Measurements from ENCODE around the gene FHIT. TPM values are rescaled to one million over a fixed set of nuclear protein-coding genes. Genes with fewer than 3 reads are reported as not detected.

Gene FHIT
- total RNA-seq, 1 donor from 2014 or later: 20.2 TPM

DNA sequence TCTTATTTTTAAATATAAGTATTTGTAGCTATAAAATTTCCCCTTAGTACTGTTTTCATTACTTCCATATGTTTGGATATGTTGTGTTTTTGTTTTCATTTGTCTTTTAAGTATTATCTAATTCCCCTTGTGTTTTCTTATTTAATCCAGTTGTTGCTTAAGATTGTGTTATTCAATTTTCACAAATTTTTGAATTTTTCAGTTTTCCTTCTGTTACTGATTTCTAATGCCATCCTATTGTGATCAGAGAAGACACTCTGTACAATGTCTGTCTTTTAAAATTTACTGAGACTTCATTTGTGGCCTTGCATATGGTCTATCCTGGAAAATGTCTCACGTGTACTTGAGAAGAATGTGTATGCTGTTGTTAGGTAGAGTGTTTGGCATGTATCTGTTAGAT lies 1405.9 kb downstream of the FHIT start:
- Mint-ChIP-seq H3K9me3 (ENCODE audit: unreplicated experiment) (no peaks in the 10 kb centered on the region), H3K4me1 (ENCODE audit: unreplicated experiment) (no peaks in the 10 kb centered on the region)
- TF ChIP-seq, protein P1, sequence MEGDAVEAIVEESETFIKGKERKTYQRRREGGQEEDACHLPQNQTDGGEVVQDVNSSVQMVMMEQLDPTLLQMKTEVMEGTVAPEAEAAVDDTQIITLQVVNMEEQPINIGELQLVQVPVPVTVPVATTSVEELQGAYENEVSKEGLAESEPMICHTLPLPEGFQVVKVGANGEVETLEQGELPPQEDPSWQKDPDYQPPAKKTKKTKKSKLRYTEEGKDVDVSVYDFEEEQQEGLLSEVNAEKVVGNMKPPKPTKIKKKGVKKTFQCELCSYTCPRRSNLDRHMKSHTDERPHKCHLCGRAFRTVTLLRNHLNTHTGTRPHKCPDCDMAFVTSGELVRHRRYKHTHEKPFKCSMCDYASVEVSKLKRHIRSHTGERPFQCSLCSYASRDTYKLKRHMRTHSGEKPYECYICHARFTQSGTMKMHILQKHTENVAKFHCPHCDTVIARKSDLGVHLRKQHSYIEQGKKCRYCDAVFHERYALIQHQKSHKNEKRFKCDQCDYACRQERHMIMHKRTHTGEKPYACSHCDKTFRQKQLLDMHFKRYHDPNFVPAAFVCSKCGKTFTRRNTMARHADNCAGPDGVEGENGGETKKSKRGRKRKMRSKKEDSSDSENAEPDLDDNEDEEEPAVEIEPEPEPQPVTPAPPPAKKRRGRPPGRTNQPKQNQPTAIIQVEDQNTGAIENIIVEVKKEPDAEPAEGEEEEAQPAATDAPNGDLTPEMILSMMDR (IDR thresholded peaks at IDR 0.05; ENCODE audit: unreplicated experiment): no peak

DNA sequence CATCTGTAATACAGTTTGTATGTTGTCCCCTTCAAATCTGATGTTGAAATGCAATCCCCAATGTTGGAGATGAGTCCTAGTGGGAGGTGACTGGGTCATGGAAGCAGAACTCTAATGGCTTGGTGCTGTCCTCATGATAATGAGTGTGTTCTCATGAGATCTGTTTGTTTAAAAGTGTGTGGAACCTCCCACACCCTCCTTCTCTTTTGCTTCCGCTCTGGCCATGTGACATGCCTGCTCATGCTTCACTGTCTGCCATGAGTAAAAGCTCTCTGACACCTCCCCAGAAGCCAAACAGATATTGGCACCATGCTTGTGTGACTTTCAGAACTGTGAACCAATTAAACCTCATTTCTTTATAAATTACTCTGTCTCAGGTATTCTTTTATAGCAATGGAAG lies 1407.4 kb downstream of the FHIT start:
- Mint-ChIP-seq H3K27ac (ENCODE audit: unreplicated experiment) (no peak overlapping the region), H3K27me3 (ENCODE audit: unreplicated experiment) (no peaks in the 10 kb centered on the region), H3K9me3 (ENCODE audit: unreplicated experiment) (no peaks in the 10 kb centered on the region), H3K36me3 (ENCODE audit: low read depth, unreplicated experiment) (no peaks in the 10 kb centered on the region), H3K4me1 (ENCODE audit: unreplicated experiment) (peaks cover 2% of the 10 kb centered on the region), H3K4me3 (ENCODE audit: unreplicated experiment) (no peak overlapping the region)
- DNase-seq (ENCODE audit: low spot score): no peak
- TF ChIP-seq, protein P1 (IDR thresholded peaks at IDR 0.05; ENCODE audit: unreplicated experiment): no peak

More for the DNA sequence above, 1405.9 kb downstream of the FHIT start:
- no peak overlapping the region for H3K27ac Mint-ChIP-seq (ENCODE audit: unreplicated experiment)
- no peak for DNase-seq (ENCODE audit: low spot score)
- H3K36me3 Mint-ChIP-seq (ENCODE audit: low read depth, unreplicated experiment): no peaks in the 10 kb centered on the region
- no peaks in the 10 kb centered on the region for H3K27me3 Mint-ChIP-seq (ENCODE audit: unreplicated experiment)
- no peak overlapping the region for H3K4me3 Mint-ChIP-seq (ENCODE audit: unreplicated experiment)

DNA sequence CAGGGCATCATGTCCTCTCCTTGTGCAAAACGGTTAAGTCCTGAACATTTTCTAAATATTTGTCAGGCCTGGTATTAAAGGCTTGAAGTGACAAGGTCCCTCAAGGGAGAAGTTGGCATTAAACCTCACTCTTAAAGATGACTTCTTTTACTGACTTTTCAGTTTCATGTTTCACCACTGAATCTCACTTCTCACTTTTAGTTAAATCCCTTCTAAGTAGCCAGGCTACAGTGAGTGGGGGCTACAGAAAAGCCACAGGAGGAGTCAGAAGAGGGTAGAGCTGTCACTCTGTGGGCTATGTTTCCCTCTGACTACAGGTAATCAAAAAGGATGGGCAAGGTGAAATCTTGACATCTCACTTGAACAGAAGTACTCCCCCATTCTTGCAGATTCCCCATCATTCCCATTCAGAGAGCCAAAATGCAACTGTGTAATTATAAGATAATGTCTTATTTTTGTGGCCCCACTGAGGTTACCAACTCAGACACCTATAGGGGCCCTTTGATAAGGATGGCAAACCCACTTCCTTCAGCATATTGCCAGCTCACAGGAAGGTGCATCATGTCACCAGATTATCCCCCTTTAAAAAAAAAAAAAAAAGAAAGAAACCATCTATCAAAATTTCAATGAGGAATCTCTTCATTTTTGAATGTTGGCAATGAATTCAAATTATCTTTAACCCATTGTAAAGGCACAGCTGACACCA lies 1411.3 kb downstream of the FHIT start:
- Mint-ChIP-seq H3K4me1 (ENCODE audit: unreplicated experiment) (peaks cover 2% of the 10 kb centered on the region), H3K27ac (ENCODE audit: unreplicated experiment) (no peak overlapping the region), H3K9me3 (ENCODE audit: unreplicated experiment) (no peaks in the 10 kb centered on the region)

DNA sequence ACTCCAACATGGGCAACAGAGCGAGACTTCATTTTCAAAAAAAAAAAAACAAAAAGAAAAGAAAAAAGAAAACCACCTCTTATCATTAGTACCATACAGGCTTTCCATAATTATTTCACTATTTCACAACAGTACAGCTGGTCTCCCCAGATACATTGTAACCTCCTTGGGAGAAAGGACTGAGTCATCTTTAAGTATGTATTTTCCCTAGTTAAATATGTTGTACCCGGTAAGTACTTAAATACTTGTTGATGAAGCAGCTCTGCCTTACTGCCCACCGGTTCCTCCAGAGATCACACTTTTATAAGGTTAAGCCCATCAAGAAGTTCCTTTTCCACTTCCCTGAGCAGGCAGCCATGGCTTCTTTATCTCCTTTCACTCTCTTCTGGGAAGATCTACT lies 1412.0 kb downstream of the FHIT start:
- TF ChIP-seq, protein P1 (IDR thresholded peaks at IDR 0.05; ENCODE audit: unreplicated experiment): no peak
- no peaks in the 10 kb centered on the region for H3K9me3 Mint-ChIP-seq (ENCODE audit: unreplicated experiment)
- peaks cover 2% of the 10 kb centered on the region for H3K27me3 Mint-ChIP-seq (ENCODE audit: unreplicated experiment)
- no peak overlapping the region for H3K27ac Mint-ChIP-seq (ENCODE audit: unreplicated experiment)
- peaks cover 2% of the 10 kb centered on the region for H3K4me1 Mint-ChIP-seq (ENCODE audit: unreplicated experiment)
- no peak overlapping the region for H3K4me3 Mint-ChIP-seq (ENCODE audit: unreplicated experiment)
- no peak for DNase-seq (ENCODE audit: low spot score)
- no peaks in the 10 kb centered on the region for H3K36me3 Mint-ChIP-seq (ENCODE audit: low read depth, unreplicated experiment)

More for the DNA sequence above, 1411.3 kb downstream of the FHIT start:
- Mint-ChIP-seq H3K27me3 (ENCODE audit: unreplicated experiment) (peaks cover 2% of the 10 kb centered on the region), H3K36me3 (ENCODE audit: low read depth, unreplicated experiment) (no peaks in the 10 kb centered on the region), H3K4me3 (ENCODE audit: unreplicated experiment) (no peak overlapping the region)
- TF ChIP-seq, protein P1 (IDR thresholded peaks at IDR 0.05; ENCODE audit: unreplicated experiment): no peak
- DNase-seq (ENCODE audit: low spot score): no peak

DNA sequence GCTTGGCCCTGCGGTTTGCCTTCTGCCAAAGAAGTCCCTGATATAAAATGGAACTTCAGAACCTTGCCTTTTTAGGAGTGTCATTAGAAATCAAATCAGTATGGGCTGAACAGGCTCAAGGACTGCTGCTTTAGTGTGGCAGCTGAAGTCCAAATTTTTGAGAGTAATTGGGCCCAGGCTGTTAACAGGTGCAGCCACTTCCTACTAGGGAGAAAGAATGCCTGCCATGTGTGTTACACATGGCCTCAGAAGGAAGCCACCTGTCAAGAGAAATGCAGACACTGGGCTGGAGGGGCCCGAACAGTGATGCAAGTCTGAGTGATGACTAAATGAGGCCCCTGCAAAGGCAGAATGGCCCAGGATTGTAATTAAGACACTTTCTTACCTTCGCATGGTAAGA lies 1414.7 kb downstream of the FHIT start:
- TF ChIP-seq, protein P1 (IDR thresholded peaks at IDR 0.05; ENCODE audit: unreplicated experiment): no peak
- DNase-seq (ENCODE audit: low spot score): no peak
- no peak overlapping the region for H3K27ac Mint-ChIP-seq (ENCODE audit: unreplicated experiment)
- H3K36me3 Mint-ChIP-seq (ENCODE audit: low read depth, unreplicated experiment): no peaks in the 10 kb centered on the region
- H3K27me3 Mint-ChIP-seq (ENCODE audit: unreplicated experiment): peaks cover 2% of the 10 kb centered on the region
- H3K4me1 Mint-ChIP-seq (ENCODE audit: unreplicated experiment): peaks cover 2% of the 10 kb centered on the region
- no peak overlapping the region for H3K4me3 Mint-ChIP-seq (ENCODE audit: unreplicated experiment)
- no peaks in the 10 kb centered on the region for H3K9me3 Mint-ChIP-seq (ENCODE audit: unreplicated experiment)
